HG02610 (cell line): ENCODE results near the gene NUDCD3.

Experiments
- ATAC-seq: cut with Tn5 transposase; IDR thresholded peaks from one replicate; pipeline ENCODE4 v1.9.1; 2021; ENCODE audit warnings: mild to moderate bottlenecking, moderate library complexity; ENCODE audit not compliant: unreplicated experiment

Gene NUDCD3

DNA sequence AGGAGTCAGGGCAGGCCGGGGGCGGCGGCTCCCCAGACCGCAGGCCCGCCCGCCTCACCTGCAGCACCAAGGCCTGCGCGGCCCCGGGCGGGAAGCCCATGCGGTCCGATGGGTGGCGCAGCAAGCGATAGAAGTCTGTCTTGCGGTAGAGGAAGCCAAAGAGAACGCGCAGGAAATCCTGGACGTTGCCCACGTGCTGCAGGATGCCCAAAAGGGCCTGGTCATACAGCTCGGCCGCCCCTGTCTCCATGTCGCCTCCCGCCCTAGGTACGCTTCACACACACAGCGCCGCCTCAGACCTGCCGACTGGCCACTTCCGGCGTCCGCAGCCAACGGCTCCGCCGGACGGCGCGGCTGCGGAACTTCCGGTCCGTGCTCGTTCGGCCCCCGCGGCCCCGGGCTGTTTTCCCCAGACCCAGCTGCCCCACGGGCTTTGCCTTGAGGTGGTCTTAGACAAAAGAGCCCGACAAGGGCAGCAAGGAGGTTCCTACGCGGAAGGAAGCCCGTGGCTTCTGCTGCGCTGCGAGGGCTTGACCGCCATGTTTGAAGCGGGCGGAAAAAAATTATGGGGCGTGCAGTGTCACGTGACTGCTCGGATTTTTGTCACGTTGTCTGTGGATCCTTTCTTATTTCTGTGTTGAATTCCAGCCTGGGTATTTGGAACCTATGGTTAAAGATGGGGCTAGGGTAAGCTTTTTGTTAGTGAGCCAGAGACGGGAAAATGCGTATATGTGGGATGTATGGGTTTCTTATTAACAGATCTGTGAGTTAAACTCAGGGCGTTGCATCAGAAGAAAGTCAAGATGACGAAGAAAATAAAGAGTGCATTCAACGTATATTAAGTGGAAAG, at the start of gene NUDCD3:
Gene NUDCD3 (minus strand): TSS at position 308 of the 850 bp plus-strand sequence. CDS start 58 bp downstream, at position 250.
- ATAC-seq: peak; percentile 88

GRCh38 chr7:44539669-44540506, 49.4 kb upstream of the NUDCD3 start:
- ATAC-seq: no peak

- no peak for ATAC-seq
Observed at GRCh38 chr7:44538798-44539668, 48.6 kb upstream of the NUDCD3 start.

DNA sequence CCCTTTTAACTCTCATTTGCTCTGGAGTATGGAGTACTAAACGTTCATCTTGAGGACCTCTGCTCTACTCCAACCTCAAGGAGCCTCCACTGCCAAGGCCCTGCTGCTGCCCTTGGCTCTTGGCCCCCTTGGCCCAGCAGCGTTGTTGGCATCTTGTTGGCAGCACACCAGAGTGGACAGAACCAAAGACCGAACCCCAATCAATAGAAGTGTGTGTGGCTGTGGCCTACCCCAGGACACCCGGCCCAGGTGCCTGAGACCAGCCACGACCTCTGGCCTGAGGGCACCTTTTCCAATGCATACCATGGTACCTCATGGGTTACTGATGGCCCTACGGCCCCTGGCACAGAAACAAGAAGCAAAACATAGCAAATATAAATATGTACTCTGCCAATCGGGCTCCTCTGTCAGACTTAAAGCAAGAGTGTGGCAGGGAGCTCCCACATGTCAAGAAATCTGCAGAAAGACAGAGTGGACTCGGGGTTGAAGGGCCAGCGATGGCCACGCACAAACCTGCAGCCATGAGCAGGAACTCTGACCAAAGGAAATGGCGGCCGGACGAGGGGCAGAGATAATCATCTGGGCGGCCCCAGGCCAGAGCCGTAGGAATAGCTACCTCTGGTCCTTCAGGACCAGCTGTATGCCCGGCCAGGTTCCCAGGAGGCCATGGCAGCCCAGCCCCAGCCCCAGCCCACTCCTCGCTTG, 47.8 kb upstream of the NUDCD3 start:
- no peak for ATAC-seq

GRCh38 chr7:44537442-44537841, 47.0 kb upstream of the NUDCD3 start:
- ATAC-seq: no peak

DNA sequence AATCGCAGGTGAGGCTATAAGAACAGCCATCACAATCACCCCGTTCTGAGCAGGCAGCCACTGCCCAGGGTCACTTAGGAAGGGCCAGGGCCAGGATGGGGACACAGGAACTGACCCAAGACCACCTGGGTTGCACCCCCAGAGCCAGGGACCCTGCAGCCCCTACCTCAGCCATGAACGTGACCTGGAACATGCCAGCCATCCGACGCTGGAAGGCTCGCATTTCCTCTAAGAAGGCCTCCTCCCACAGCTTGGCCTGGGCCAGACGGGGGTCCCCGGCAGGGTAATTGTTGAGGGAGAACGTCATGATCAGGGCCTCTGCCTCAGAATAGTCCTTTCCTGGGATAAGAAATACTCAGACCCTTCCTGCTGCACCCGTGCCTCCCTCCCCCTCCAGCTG, 45.6 kb upstream of the NUDCD3 start:
- ATAC-seq: no peak

DNA sequence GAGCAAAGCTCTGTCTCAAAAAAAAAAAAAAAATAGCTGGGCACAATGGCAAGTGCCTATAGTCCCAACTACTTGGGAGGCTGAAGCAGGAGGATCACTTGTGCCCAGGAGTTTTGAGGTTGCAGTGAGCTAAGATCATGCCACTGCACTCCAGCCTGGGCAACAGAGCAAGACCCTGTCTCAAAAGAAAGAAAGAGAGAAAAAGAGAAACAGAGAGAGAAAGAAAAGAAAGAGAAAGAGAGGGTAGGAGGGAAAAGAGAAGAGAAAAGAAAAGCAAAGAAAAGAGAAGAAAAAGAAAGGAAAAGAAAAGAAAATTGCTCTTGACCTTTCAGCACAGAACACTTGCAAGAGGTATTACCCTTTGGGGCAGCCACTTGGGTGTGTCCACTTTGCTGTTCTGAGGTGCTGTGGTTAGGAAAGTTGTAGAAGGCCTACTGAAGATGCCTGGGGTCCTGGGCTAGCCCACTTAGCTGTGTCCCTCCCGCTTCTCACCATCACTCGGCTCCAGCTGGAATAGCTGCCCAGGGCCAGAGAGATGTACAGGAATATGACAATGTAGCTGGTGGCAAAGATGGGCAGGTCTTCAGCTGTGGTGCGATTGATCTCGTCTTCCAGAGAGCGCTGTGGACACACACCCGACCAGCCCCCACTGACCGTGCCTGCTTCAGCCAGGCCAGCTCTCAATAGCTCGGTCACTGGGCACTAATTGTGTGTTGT, 45.0 kb upstream of the NUDCD3 start:
- ATAC-seq: no peak

DNA sequence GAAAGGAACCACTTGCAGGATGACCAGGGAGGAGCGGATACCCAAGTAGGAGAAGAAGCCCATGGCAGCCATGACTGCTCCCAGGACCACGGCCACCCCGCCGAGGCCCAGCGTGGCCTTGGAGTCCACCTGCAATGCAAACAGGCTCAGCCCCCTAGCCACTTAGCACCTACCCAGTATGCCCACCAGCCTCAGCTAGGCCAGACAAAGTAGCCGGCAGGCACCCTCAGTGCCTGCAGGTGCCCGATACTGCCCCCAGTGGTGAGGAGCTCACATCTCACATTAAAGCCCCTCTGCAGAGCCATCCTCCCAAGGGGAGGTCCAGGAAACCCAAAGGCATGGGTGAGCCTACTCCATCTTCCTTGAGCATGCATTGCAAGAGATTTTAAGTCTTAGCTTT, 44.0 kb upstream of the NUDCD3 start:
- ATAC-seq: no peak

GRCh38 chr7:44534087-44534486, 43.6 kb upstream of the NUDCD3 start:
- ATAC-seq: no peak

DNA sequence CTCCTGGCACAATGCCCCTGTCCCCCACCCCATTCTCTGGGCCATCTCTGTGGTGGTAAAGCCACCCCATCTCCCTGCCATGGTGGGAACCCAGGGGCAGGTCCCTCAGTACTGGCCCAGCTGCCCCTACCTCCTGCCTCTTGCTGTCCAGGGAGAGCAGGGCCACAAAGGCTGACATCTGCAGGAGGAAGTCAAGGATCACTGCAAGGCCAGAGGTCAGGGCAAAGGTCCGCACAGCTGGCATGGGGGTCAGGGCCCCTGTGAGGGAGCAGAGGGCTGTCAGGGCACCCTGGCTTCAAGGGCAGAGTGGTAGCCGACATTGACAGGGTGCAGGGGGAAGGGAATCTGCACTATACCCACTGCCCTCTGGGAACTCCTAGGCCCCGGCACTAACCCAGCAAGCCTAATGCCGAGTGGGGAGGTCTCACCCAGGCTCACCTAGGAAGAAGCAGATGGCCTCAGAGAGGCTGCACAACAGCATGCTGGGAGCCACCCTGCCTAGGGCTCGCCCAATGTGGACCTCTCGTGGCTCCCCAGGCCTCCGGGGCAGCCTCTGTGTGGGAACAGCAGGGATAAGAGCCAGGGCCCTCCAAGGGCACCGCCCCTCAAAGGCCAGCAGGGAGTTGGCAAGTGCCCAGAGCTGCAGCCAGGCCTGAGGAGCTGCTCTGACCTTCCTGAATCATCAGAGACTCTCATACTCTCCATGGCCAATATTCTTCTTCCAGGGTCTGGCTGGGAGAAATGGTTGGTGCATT, 43.0 kb upstream of the NUDCD3 start:
- no peak for ATAC-seq

- ATAC-seq: no peak
Observed at GRCh38 chr7:44531421-44532380, 41.2 kb upstream of the NUDCD3 start.

GRCh38 chr7:44530990-44531389, 40.5 kb upstream of the NUDCD3 start:
- ATAC-seq: no peak

GRCh38 chr7:44524811-44525388, 34.4 kb upstream of the NUDCD3 start:
- ATAC-seq: no peak

- ATAC-seq: no peak
Observed at GRCh38 chr7:44522315-44522714, 31.9 kb upstream of the NUDCD3 start.

DNA sequence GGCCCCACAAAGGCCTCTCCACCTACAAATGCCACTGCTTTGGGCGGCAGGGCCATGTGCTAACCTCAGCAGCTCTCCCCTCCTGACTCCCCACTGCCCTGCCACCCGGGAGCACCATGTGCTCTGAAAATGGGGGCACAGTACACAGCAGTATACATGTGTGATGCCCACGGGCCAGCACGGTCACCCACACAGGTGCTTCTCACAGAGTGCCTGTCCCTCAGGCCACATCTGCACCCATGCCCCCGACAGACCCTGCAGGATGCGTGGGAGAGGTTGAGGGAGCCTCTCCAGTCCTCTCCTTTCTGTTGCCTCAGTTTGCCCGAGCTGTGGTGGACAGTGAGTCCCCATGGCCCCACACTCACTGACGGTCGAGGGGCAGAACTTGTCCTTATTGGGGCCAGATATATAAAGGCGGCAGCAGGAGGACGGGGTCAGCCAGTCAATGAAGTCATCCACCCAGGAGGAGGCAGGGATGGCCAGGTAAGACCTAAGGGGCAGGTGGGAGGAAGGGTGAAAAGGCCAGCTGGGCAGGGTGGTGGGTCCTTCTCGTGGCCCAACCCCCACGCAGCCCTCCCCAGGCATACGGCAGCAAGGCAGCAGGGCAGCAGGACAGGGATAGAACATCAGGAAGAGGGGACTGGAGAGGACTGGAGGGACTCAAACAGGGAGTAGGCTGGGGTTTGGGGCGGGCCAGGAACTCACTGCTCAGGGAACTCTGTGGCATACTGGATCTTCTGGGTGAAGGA, 31.1 kb upstream of the NUDCD3 start:
- no peak for ATAC-seq

- no peak for ATAC-seq
Observed at GRCh38 chr7:44520574-44520973, 30.1 kb upstream of the NUDCD3 start.

- ATAC-seq: no peak
Observed at GRCh38 chr7:44519546-44519945, 29.1 kb upstream of the NUDCD3 start.
